HK-2 (cell line): ENCODE results near the gene NRXN3.

ENCODE experiments used
- DNase-seq: peaks from one replicate; pipeline ENCODE4 v3.0.0-alpha.2; 2018; ENCODE audit not compliant: unreplicated experiment

The NRXN3 gene

GRCh38 chr14:79878229-79878628 lies 1708.1 kb downstream of the NRXN3 start:
- no peak for DNase-seq

- no peak for DNase-seq
Observed at GRCh38 chr14:79878785-79879184, 1708.6 kb downstream of the NRXN3 start.

GRCh38 chr14:79881299-79881698 lies 1711.1 kb downstream of the NRXN3 start:
- no peak for DNase-seq

GRCh38 chr14:79890527-79890926 lies 1720.4 kb downstream of the NRXN3 start:
- no peak for DNase-seq

GRCh38 chr14:79896009-79896408 lies 1725.8 kb downstream of the NRXN3 start:
- DNase-seq, result no peak

- no peak for DNase-seq
Observed at GRCh38 chr14:79899610-79900009, 1729.4 kb downstream of the NRXN3 start.

- no peak for DNase-seq
Observed at GRCh38 chr14:79904497-79904896, 1734.3 kb downstream of the NRXN3 start.

- no peak for DNase-seq
Observed at GRCh38 chr14:79906994-79907393, 1736.8 kb downstream of the NRXN3 start.

- no peak for DNase-seq
Observed at GRCh38 chr14:79910086-79910485, 1739.9 kb downstream of the NRXN3 start.

- DNase-seq, result no peak
Observed at GRCh38 chr14:79911744-79912143, 1741.6 kb downstream of the NRXN3 start.

GRCh38 chr14:79914595-79914994 lies 1744.4 kb downstream of the NRXN3 start:
- no peak for DNase-seq

GRCh38 chr14:79915406-79915805 lies 1745.2 kb downstream of the NRXN3 start:
- no peak for DNase-seq

GRCh38 chr14:79916281-79916680 lies 1746.1 kb downstream of the NRXN3 start:
- DNase-seq, result no peak

- DNase-seq, result no peak
Observed at GRCh38 chr14:79916892-79917291, 1746.7 kb downstream of the NRXN3 start.
